Renal cortical epithelial cell (primary cell): Measurements from ENCODE around the gene WNT8B. TPM values are rescaled to one million over a fixed set of nuclear protein-coding genes. Genes with fewer than 3 reads are reported as not detected.

Source experiments
- DNase-seq: peaks from one replicate; pipeline ENCODE4 v3.0.0-alpha.2; 2011; ENCODE audit warnings: low read depth
- total RNA-seq: library from RNA; depleted of rRNA; stranded (reverse); fragments of >200 nt; gene quantifications from 2 replicates; pipeline ENCODE4 v1.2.3, GENCODE V29; 2014

WNT8B gene
- total RNA-seq, 1 donor from 2014 or later, result not detected

GRCh38 chr10:100519311-100520051 is 56.7 kb downstream of the WNT8B start, which contains the start of gene SEC31B:
Gene SEC31B (minus strand): TSS chr10:100519861. CDS start chr10:100516952, 2,909 bp downstream.
- no peak for DNase-seq

GRCh38 chr10:100520811-100521210 is 58.0 kb downstream of the WNT8B start:
- DNase-seq, result peak; percentile 18

- peak; percentile 6 for DNase-seq
These were observed 59.4 kb downstream of the WNT8B start for GRCh38 chr10:100522107-100522801.

- no peak for DNase-seq
These were observed 60.1 kb downstream of the WNT8B start for GRCh38 chr10:100522945-100523344.

GRCh38 chr10:100524206-100524605 is 61.4 kb downstream of the WNT8B start:
- no peak for DNase-seq

GRCh38 chr10:100524638-100525037 is 61.8 kb downstream of the WNT8B start:
- DNase-seq, result no peak

- no peak for DNase-seq
These were observed 65.5 kb downstream of the WNT8B start for GRCh38 chr10:100528123-100528886.

- no peak for DNase-seq
These were observed 66.2 kb downstream of the WNT8B start for GRCh38 chr10:100528921-100529474.

GRCh38 chr10:100529475-100530298 is 66.9 kb downstream of the WNT8B start, which contains the start of gene NDUFB8:
Gene NDUFB8 (minus strand): TSS chr10:100529871. CDS start chr10:100529851, 20 bp downstream.
- DNase-seq, result peak; percentile 71

GRCh38 chr10:100531761-100532160 is 69.0 kb downstream of the WNT8B start:
- no peak for DNase-seq

Other genes starting within 250 kb of the WNT8B start
- 33.3 and 36.5 TPM in 2 replicates for gene CHUK, start 233.4 kb upstream of the WNT8B start, total RNA-seq
- 21.9 and 42.5 TPM in 2 replicates for gene CWF19L1, start 195.4 kb upstream of the WNT8B start, total RNA-seq
- 63.9 and 82.7 TPM in 2 replicates for gene BLOC1S2, start 176.3 kb upstream of the WNT8B start, total RNA-seq
- not detected in 2 replicates for gene PKD2L1, start 132.8 kb upstream of the WNT8B start, total RNA-seq
- 44.7 and 189 TPM in 2 replicates for gene SCD, start 115.8 kb upstream of the WNT8B start, total RNA-seq
- gene SEC31B, start 56.9 kb downstream of the WNT8B start, total RNA-seq, result 0.17 and 3.5 TPM in 2 replicates
- gene NDUFB8, start 66.9 kb downstream of the WNT8B start, total RNA-seq, result 99.1 and 131 TPM in 2 replicates
- 6.4 and 20.6 TPM in 2 replicates for gene HIF1AN, start 72.9 kb downstream of the WNT8B start, total RNA-seq